HEK293T (cell line): ENCODE results near the gene FBXO10.

Experiments used
- CTCF ChIA-PET: fragments of 350-600 bp; formaldehyde crosslinking; extraction: SDS; loops from one replicate; lab custom pipeline; 2021; ENCODE audit warnings: antibody characterized with exemption, inconsistent platforms; lab: Yijun Ruan, JAX
- POLR2A ChIA-PET: fragments of 350-600 bp; formaldehyde crosslinking; extraction: SDS; loops from one replicate; lab custom pipeline; 2020; ENCODE audit warnings: antibody characterized with exemption, inconsistent platforms; lab: Yijun Ruan, JAX
- DNase-seq: peaks from one replicate; pipeline ENCODE4 v3.0.0; 2012; ENCODE audit warnings: mixed read lengths; ENCODE audit errors: extremely low spot score
- ARNT ChIP-seq: fragments of 450-650 bp; IDR thresholded peaks from 2 replicates; pipeline ENCODE4 v1.6.1; 2017; ENCODE audit warnings: mild to moderate bottlenecking
- BHLHE40 ChIP-seq: fragments of 450-650 bp; IDR thresholded peaks from 2 replicates; pipeline ENCODE4 v1.6.1; 2016; ENCODE audit warnings: mild to moderate bottlenecking, moderate library complexity, borderline replicate concordance
- CTBP1 ChIP-seq: fragments of 450-650 bp; IDR thresholded peaks from 2 replicates; pipeline ENCODE4 v1.6.1; 2016; ENCODE audit warnings: borderline replicate concordance
- ELF4 ChIP-seq: fragments of 450-650 bp; IDR thresholded peaks from 2 replicates; pipeline ENCODE4 v1.6.1; 2017; ENCODE audit warnings: antibody characterized with exemption
- FOXA1 ChIP-seq: fragments of 450-650 bp; IDR thresholded peaks from 2 replicates; pipeline ENCODE4 v1.6.1; 2016; ENCODE audit warnings: mild to moderate bottlenecking
- FOXK2 ChIP-seq: fragments of 450-650 bp; IDR thresholded peaks from 2 replicates; pipeline ENCODE4 v1.6.1; 2016; ENCODE audit warnings: mild to moderate bottlenecking
- FOXM1 ChIP-seq: fragments of 450-650 bp; IDR thresholded peaks from 2 replicates; pipeline ENCODE4 v1.6.1; 2017; ENCODE audit warnings: mild to moderate bottlenecking, borderline replicate concordance
- HDGF ChIP-seq: fragments of 450-650 bp; IDR thresholded peaks from 2 replicates; pipeline ENCODE4 v1.6.1; 2017; ENCODE audit warnings: antibody characterized with exemption, borderline replicate concordance
- L3MBTL2 ChIP-seq: fragments of 450-650 bp; conservative IDR thresholded peaks from 2 replicates; pipeline ENCODE4 v1.6.1; 2016; ENCODE audit warnings: mild to moderate bottlenecking
- LEF1 ChIP-seq: fragments of 450-650 bp; IDR thresholded peaks from 2 replicates; pipeline ENCODE4 v1.6.1; 2017; ENCODE audit warnings: mild to moderate bottlenecking, borderline replicate concordance
- NFRKB ChIP-seq: fragments of 450-650 bp; IDR thresholded peaks from 2 replicates; pipeline ENCODE4 v1.6.1; 2016; ENCODE audit warnings: mild to moderate bottlenecking, moderate library complexity
- SP1 ChIP-seq: fragments of 450-650 bp; IDR thresholded peaks from 2 replicates; pipeline ENCODE4 v1.6.1; 2017
- SUZ12 ChIP-seq: fragments of 450-650 bp; IDR thresholded peaks from 2 replicates; pipeline ENCODE4 v1.6.1; 2016; ENCODE audit warnings: mild to moderate bottlenecking
- TARDBP ChIP-seq: fragments of 450-650 bp; IDR thresholded peaks from 2 replicates; pipeline ENCODE4 v1.6.1; 2016
- ZNF384 ChIP-seq: fragments of 450-650 bp; IDR thresholded peaks from 2 replicates; pipeline ENCODE4 v1.6.1; 2016
- TF ChIP-seq, protein P1 (sequence below): fragments of 450-650 bp; IDR thresholded peaks from 2 replicates; pipeline ENCODE4 v1.6.1; 2016

The FBXO10 gene, protein sequence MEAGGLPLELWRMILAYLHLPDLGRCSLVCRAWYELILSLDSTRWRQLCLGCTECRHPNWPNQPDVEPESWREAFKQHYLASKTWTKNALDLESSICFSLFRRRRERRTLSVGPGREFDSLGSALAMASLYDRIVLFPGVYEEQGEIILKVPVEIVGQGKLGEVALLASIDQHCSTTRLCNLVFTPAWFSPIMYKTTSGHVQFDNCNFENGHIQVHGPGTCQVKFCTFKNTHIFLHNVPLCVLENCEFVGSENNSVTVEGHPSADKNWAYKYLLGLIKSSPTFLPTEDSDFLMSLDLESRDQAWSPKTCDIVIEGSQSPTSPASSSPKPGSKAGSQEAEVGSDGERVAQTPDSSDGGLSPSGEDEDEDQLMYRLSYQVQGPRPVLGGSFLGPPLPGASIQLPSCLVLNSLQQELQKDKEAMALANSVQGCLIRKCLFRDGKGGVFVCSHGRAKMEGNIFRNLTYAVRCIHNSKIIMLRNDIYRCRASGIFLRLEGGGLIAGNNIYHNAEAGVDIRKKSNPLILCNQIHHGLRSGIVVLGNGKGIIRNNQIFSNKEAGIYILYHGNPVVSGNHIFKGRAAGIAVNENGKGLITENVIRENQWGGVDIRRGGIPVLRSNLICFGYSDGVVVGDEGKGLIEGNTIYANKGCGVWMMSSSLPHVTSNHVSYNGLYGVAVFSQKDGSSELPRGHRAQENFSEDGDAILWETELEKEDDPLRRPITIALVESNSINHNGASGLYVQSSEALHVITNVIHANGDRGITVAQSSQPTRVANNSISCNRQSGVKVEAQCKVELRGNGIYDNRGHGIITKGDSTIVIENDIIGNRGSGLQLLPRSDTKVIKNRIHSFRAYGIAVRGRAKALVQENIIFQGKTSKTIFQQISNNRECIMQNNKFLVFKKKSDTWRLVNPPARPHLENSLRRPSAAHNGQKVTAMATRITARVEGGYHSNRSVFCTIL

DNA sequence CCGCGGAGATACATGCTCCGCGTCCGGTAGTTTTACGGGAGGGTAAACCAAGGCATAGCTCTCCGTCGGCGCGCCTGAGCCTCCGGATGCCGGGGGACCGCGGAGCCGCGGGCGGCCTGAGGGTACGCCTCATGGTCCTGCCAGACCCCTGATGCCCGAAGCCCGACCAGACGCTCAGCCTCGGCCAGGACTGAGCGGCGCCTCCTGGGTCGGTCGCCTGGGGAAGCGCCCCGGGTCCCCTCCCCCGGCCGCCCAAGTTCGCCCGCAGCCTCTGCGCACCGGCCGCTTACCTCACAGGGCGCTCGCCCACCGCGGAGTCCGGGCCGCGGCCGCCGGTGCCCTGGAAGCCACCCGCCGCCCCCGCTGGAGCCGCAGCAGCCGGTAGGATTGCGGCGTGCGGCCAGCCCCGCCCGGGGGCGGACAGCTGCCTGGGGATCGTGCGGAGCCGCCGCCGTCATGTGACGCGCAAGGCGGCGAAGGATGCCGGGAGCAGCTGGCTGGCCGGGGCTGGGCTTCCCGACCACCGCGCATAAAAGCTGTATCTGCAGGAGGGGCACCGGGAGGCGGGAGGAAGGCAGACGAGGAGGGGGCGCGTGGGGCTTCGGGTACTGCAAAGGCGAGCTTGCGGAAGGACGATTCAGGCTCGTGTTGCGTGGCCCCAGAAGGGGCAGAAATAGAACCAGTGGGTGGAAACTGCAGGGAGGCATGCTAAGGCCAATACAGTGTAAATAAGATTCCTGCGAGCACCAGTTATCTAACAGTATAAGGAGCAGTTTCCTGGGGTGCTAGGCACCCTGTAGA, at the start of gene FBXO10:
Gene FBXO10, minus strand, starts transcription at position 460 of the 801 bp plus-strand sequence. CDS start 34,612 bp downstream, outside the sequence.
- peak; percentile 77 for DNase-seq
- POLR2A ChIA-PET = interaction anchor here (0.8 to 1.2 kb wide), 2 partner anchors 16 kb away, joined by 3 to 5 read pairs; partner anchors contain the start of gene TOMM5
- TF ChIP-seq ZNF384 (no peak), ARNT (0 out of 2 replicates have a peak, but pooled peaks have one; percentile 54), LEF1 (peak; percentile 60; the same call in 1 of the 2 replicates), CTBP1 (no peak), HDGF (no peak), FOXK2 (no peak), FOXM1 (peak; percentile 60; the same call in 1 of the 2 replicates)
- CTCF ChIA-PET = no interaction called here

DNA sequence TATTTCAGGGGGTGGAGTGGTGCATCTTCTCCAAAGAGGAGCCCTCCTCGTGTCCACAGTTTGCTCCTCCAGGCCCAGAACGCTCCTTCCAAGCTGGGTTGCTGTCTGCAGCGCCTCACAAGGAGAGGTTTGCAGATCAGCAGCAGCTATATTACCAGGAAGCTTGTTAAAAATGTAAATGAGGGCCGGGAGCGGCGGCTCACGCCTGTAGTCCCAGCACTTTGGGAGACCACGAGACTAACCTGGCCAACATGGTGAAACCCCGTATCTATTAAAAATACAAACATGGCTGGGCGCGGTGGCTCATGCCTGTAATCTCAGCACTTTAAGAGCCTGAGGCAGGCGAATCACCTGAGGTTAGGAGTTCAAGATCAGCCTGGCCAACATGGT, 49.6 kb upstream of the FBXO10 start:
- no peak for DNase-seq
- POLR2A ChIA-PET = interaction anchor here (0.9 to 1.1 kb wide), 2 partner anchors 33 to 159 kb away, joined by 3 read pairs; partner anchors contain the start of genes EXOSC3 and TOMM5
- CTCF ChIA-PET = no interaction called here
- TF ChIP-seq SP1 (no peak), HDGF (no peak), LEF1 (no peak), SUZ12 (no peak), FOXA1 (no peak), FOXK2 (no peak)

DNA sequence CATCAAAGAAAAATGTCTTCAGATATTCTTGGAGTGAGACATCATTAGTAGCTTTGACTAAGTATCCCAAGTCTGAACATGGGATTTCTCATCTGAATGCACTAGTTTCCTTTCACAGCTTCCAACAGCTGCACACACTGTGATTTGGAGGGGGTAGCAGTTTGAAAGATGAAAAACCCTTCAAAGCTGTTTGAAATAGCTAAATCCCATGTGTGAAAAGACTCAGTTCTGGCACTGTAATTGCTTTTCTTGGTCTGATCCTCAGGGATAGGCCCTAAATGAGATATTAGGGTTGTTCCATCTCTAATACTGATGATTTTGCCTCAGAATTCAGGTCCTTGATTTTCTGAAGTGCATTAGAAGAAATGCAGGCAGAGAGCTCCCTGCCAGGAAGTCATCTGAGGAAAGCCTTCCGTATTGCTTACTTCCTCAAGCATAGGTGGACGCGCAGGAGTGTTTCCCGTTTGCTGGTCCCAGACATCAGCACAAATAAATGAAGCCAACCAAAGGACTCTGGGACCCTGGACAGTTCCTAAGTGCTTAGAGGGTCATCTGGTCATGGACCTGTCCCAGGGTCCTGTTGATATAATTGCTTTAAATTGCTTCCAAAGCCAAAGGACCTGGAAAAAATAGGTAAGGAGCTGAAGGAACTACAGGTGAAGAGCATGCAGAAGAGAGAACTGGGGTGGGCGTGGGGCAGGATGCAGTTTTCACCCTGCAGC, 49.0 kb upstream of the FBXO10 start:
- no peak for TF ChIP-seq ELF4
- no peak for TF ChIP-seq L3MBTL2
- no peak for TF ChIP-seq ARNT
- TF ChIP-seq FOXA1 = no peak
- no peak for TF ChIP-seq SUZ12
- no peak for TF ChIP-seq CTBP1
- TF ChIP-seq, protein P1, sequence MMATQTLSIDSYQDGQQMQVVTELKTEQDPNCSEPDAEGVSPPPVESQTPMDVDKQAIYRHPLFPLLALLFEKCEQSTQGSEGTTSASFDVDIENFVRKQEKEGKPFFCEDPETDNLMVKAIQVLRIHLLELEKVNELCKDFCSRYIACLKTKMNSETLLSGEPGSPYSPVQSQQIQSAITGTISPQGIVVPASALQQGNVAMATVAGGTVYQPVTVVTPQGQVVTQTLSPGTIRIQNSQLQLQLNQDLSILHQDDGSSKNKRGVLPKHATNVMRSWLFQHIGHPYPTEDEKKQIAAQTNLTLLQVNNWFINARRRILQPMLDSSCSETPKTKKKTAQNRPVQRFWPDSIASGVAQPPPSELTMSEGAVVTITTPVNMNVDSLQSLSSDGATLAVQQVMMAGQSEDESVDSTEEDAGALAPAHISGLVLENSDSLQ = no peak
- no peak for TF ChIP-seq BHLHE40
- no peak for TF ChIP-seq ZNF384
- no peak for TF ChIP-seq NFRKB
- no peak for TF ChIP-seq TARDBP
- TF ChIP-seq FOXM1 = no peak
- no peak for TF ChIP-seq SP1
- no peak for TF ChIP-seq LEF1
- TF ChIP-seq FOXK2 = no peak
- no peak for TF ChIP-seq HDGF
- no peak for DNase-seq
- POLR2A ChIA-PET = interaction anchor here (0.9 to 1.1 kb wide), 2 partner anchors 33 to 160 kb away, joined by 3 read pairs; partner anchors contain the start of genes EXOSC3 and TOMM5
- CTCF ChIA-PET = no interaction called here

DNA sequence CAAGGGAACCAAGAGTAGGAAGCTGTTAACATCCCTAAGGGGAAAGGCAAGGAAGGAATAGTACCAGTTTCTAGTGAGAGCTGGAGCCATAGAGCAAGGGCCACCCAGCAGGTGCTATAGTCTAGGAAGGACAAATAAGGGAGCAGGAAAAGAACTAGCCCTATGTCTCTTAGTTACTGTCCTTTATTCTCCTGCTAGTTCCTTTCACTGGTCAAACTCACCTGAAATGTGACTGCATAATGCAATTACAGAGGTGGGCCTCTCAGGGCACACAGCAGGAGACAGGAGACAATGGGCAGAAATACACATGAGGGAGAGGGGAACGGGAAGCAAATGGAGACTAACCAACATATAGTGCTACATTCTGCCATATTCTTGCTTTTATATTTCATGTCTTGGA, 47.9 kb upstream of the FBXO10 start:
- ChIA-PET CTCF (no interaction called here), POLR2A (no interaction called here)
- TF ChIP-seq HDGF (no peak), L3MBTL2 (no peak), ZNF384 (no peak), SUZ12 (no peak), CTBP1 (no peak), FOXK2 (no peak), ARNT (no peak), BHLHE40 (no peak), NFRKB (no peak)
- TF ChIP-seq, protein P1 = no peak
- DNase-seq = no peak

DNA sequence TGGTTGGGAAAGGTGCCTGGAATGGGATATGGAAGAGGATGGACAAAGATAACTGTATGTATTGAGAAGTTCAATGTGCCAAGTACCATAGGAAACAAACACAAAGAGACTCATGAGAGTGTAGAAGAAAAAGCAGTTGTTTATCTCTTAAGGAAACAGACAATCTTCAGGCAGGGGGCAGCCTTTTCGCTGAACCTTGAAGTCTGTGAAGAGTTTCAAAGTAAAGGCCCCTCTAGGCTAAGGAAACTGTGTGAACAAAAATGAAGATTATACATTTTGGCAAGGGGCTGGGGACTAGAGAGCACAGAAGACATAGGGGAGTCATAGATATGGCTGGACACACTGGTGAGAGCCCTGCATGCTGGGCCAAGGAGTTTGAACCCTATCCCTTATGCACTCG, 47.1 kb upstream of the FBXO10 start:
- DNase-seq = no peak
- CTCF ChIA-PET = no interaction called here
- TF ChIP-seq, protein P1 = no peak
- no peak for TF ChIP-seq ELF4
- TF ChIP-seq FOXA1 = no peak
- TF ChIP-seq NFRKB = no peak
- TF ChIP-seq ZNF384 = no peak
- TF ChIP-seq FOXM1 = no peak
- no peak for TF ChIP-seq LEF1
- TF ChIP-seq FOXK2 = no peak
- no peak for TF ChIP-seq L3MBTL2
- no peak for TF ChIP-seq SUZ12
- TF ChIP-seq TARDBP = no peak
- TF ChIP-seq BHLHE40 = no peak
- TF ChIP-seq HDGF = no peak
- TF ChIP-seq ARNT = no peak
- TF ChIP-seq CTBP1 = no peak
- no peak for TF ChIP-seq SP1
- POLR2A ChIA-PET = no interaction called here
